ENCODE measurements around the gene FSCN2.

Gene FSCN2

GRCh38 chr17:81558941-81559806, 31.0 kb downstream of the FSCN2 start:
- H3K9me3 ChIP-seq (ENCODE audit: low read length): no peaks in the 10 kb centered on the region
- no peak overlapping the region for H3K27ac ChIP-seq (ENCODE audit: low read depth, low read length, poor library complexity, severe bottlenecking)
- H4K20me1 ChIP-seq (ENCODE audit: insufficient read depth, low read length): no peaks in the 10 kb centered on the region
- H3K36me3 ChIP-seq (ENCODE audit: insufficient read depth, low read length): peaks cover 81% of the 10 kb centered on the region
- no peak overlapping the region for H3K9ac ChIP-seq (ENCODE audit: low read length)
- no peaks in the 10 kb centered on the region for H3K27me3 ChIP-seq (ENCODE audit: insufficient read depth, low read length)
- no peaks in the 10 kb centered on the region for H3K79me2 ChIP-seq (ENCODE audit: insufficient read depth, low read length)
- H2AFZ ChIP-seq (ENCODE audit: low read length): no peak overlapping the region
- H3K4me2 ChIP-seq (ENCODE audit: low read length): no peak overlapping the region
- H3F3A ChIP-seq (ENCODE audit: insufficient read depth, low read length): no peaks in the 10 kb centered on the region
- H3K4me1 ChIP-seq (ENCODE audit: insufficient read depth, low read length, severe bottlenecking): peaks cover 3% of the 10 kb centered on the region
- no peak for TF ChIP-seq EZH2 (IDR thresholded peaks at IDR 0.05; ENCODE audit: borderline replicate concordance, low read length)
- no peaks in the 10 kb centered on the region for H3K9me2 ChIP-seq (ENCODE audit: low read depth, low read length)
- no peak overlapping the region for H3K4me3 ChIP-seq (ENCODE audit: low read depth, low read length, poor library complexity, severe bottlenecking)

GRCh38 chr17:81561494-81561885, 33.3 kb downstream of the FSCN2 start:
- TF ChIP-seq EZH2 (IDR thresholded peaks at IDR 0.05; ENCODE audit: borderline replicate concordance, low read length): no peak
- TF ChIP-seq CTCF (IDR thresholded peaks at IDR 0.05; ENCODE audit: low read length): no peak
- Histone ChIP-seq H2AFZ (ENCODE audit: low read length) (no peak overlapping the region), H3K36me3 (ENCODE audit: insufficient read depth, low read length) (peaks cover 96% of the 10 kb centered on the region), H3K9me3 (ENCODE audit: low read length) (no peaks in the 10 kb centered on the region), H3K9me2 (ENCODE audit: low read depth, low read length) (no peaks in the 10 kb centered on the region), H3K4me3 (ENCODE audit: low read depth, low read length, poor library complexity, severe bottlenecking) (no peak overlapping the region), H3K4me2 (ENCODE audit: low read length) (no peak overlapping the region), H3K27me3 (ENCODE audit: insufficient read depth, low read length) (no peaks in the 10 kb centered on the region), H3F3A (ENCODE audit: insufficient read depth, low read length) (no peaks in the 10 kb centered on the region), H3K27ac (ENCODE audit: low read depth, low read length, poor library complexity, severe bottlenecking) (no peak overlapping the region), H3K9ac (ENCODE audit: low read length) (no peak overlapping the region), H3K4me1 (ENCODE audit: insufficient read depth, low read length, severe bottlenecking) (no peaks in the 10 kb centered on the region), H4K20me1 (ENCODE audit: insufficient read depth, low read length) (no peaks in the 10 kb centered on the region), H3K79me2 (ENCODE audit: insufficient read depth, low read length) (no peaks in the 10 kb centered on the region)

GRCh38 chr17:81563861-81564586, 35.8 kb downstream of the FSCN2 start:
- Histone ChIP-seq H3F3A (ENCODE audit: insufficient read depth, low read length) (no peaks in the 10 kb centered on the region), H3K9me2 (ENCODE audit: low read depth, low read length) (no peaks in the 10 kb centered on the region), H3K9ac (ENCODE audit: low read length) (no peak overlapping the region), H3K79me2 (ENCODE audit: insufficient read depth, low read length) (no peaks in the 10 kb centered on the region), H3K4me1 (ENCODE audit: insufficient read depth, low read length, severe bottlenecking) (no peaks in the 10 kb centered on the region), H3K4me3 (ENCODE audit: low read depth, low read length, poor library complexity, severe bottlenecking) (no peak overlapping the region), H2AFZ (ENCODE audit: low read length) (no peak overlapping the region), H4K20me1 (ENCODE audit: insufficient read depth, low read length) (no peaks in the 10 kb centered on the region), H3K27me3 (ENCODE audit: insufficient read depth, low read length) (no peaks in the 10 kb centered on the region), H3K4me2 (ENCODE audit: low read length) (no peak overlapping the region), H3K36me3 (ENCODE audit: insufficient read depth, low read length) (peaks cover 96% of the 10 kb centered on the region), H3K9me3 (ENCODE audit: low read length) (no peaks in the 10 kb centered on the region), H3K27ac (ENCODE audit: low read depth, low read length, poor library complexity, severe bottlenecking) (no peak overlapping the region)
- no peak for TF ChIP-seq CTCF (IDR thresholded peaks at IDR 0.05; ENCODE audit: low read length)
- no peak for TF ChIP-seq EZH2 (IDR thresholded peaks at IDR 0.05; ENCODE audit: borderline replicate concordance, low read length)
